Adrenal gland (tissue), 12 donors: ENCODE results near the gene TPSB2. TPM values are rescaled to one million over a fixed set of nuclear protein-coding genes. Genes with fewer than 3 reads are reported as not detected.

ENCODE experiments used
- DNase-seq, 7 donors: peaks; one replicate each; pipeline ENCODE4 v3.0.0-alpha.2; 2019 to 2020
- H3K27ac ChIP-seq, 5 donors: fragments of 200-600 bp; sonication (generic) in 4 of 5; 1 replicate in 3 of 5; 2 replicates in 2 of 5; pipeline versions ENCODE4 v1.5.1 to v1.8.0; 2016 to 2020; ENCODE audit warnings: mild to moderate bottlenecking in 1 of 5
- H3K27me3 ChIP-seq: fragments of 200-600 bp; 2 replicates; pipeline ENCODE4 v1.8.0; 2021
- H3K36me3 ChIP-seq, 2 donors: fragments of 200-600 bp; replicated peaks in 1 of 2; 1 replicate in 1 of 2; 2 replicates in 1 of 2; pipeline versions ENCODE4 v1.5.1 to v1.8.0; 2018 to 2022
- H3K4me1 ChIP-seq, 2 donors: fragments of 200-600 bp; replicated peaks in 1 of 2; 1 replicate in 1 of 2; 2 replicates in 1 of 2; pipeline versions ENCODE4 v1.5.1 to v1.8.0; 2018 to 2021
- H3K4me3 ChIP-seq, 4 donors: fragments of 200-600 bp; sonication (generic) in 3 of 4; one replicate each; pipeline ENCODE4 v1.5.1; 2016 to 2018
- H3K9me3 ChIP-seq, 3 donors: fragments of 200-600 bp; sonication (generic) in 1 of 3; replicated peaks in 1 of 3; 1 replicate in 2 of 3; 2 replicates in 1 of 3; pipeline versions ENCODE4 v1.5.1 to v1.8.0; 2016 to 2021
- POLR2A ChIP-seq, 2 donors: fragments of 450-650 bp; IDR thresholded peaks; one replicate each; pipeline ENCODE4 v1.6.1; 2017; ENCODE audit warnings: antibody characterized with exemption in 2 of 2, mild to moderate bottlenecking in 2 of 2, moderate library complexity in 1 of 2
- WGBS, 4 donors: extraction: QIAGEN DNeasy Blood & Tissue Kit in 2 of 4; methylation state at CpG; one replicate each; pipeline versions ENCODE4 v1.1.5 to v1.1.7; 2013 to 2017; 5-methylcytosine and 5-hydroxymethylcytosine counted together
- intact Hi-C, 2 donors: fragments of 100-400 bp; cut with DNase I; formaldehyde crosslinking; loops; one replicate each; pipeline versions ENCODE4 v1.14.1 to v1.15.0; 2022 to 2023
- polyA plus RNA-seq, 3 donors: library from polyadenylated mRNA; stranded (reverse); fragments of 200-250 nt in 2 of 3; fragments of 350-450 nt in 1 of 3; fragmentation: Illumina TruSeq in 1 of 3; extraction: RNeasy Lipid Tissue Mini Kit (QIAGEN cat#74804) in 1 of 3; gene quantifications; one replicate each; pipeline ENCODE4 v1.2.3, GENCODE V29; 2013 to 2014
- total RNA-seq, 9 donors: library from RNA; depleted of rRNA in 4 of 9; stranded (reverse); fragments of >200 nt in 4 of 9; fragments of 120-200 nt in 1 of 9; fragmentation: NEBNext Ultra II Directional in 1 of 9; extraction: Animal tissue kit (Norgen Biotek cat#: 25700) in 1 of 9; gene quantifications; one replicate each; pipeline versions ENCODE4 v1.1.0 to v1.2.4, GENCODE V29; 2013 to 2023
- TF ChIP-seq, protein P1 (sequence below), 6 experiments: fragments of 450-650 bp in 4 of 6; fragments of 200-600 bp in 2 of 6; sonication (generic) in 1 of 6; IDR thresholded peaks; 1 replicate in 5 of 6; 2 replicates in 1 of 6; pipeline versions ENCODE4 v1.5.1 to v1.8.0; 2016 to 2021; ENCODE audit warnings: antibody characterized with exemption in 6 of 6, mild to moderate bottlenecking in 2 of 6, moderate library complexity in 1 of 6
- donor health status: healthy with polysubstance abuse.
- donor health status: Bipolar disorder and iron deficiency.
- donor health status: DM: yes; HTN: yes; CAD: no.
- donor health status: DM: no; HTN: no; CAD: no.
- donor health status: DM: no; HTN: no; CAD: no.
- donor health status: DM: yes; HTN: yes; CAD: no.

The TPSB2 gene
- total and polyA plus RNA-seq, 12 donors: 0.32 to 6.6 (median 0.78) TPM; not detected in 5

DNA sequence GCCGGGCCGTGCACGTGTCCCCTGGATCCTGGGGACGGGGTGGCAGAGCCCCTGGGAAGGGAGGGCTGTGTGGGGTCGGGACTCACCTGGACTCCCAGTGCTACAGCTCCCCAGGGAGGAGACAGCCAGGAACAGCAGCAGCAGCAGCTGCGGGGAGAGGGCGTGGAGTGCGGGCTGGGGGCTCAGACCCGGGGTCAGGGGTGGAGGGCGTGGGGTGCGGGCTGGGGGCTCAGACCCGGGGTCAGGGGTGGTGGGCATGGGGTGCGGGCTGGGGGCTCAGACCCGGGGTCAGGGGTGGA, 46.5 kb upstream of the TPSB2 start:
- no peaks in the 10 kb centered on the region for H3K36me3 ChIP-seq
- TF ChIP-seq POLR2A (IDR thresholded peaks at IDR 0.05): no peak
- TF ChIP-seq, protein P1, sequence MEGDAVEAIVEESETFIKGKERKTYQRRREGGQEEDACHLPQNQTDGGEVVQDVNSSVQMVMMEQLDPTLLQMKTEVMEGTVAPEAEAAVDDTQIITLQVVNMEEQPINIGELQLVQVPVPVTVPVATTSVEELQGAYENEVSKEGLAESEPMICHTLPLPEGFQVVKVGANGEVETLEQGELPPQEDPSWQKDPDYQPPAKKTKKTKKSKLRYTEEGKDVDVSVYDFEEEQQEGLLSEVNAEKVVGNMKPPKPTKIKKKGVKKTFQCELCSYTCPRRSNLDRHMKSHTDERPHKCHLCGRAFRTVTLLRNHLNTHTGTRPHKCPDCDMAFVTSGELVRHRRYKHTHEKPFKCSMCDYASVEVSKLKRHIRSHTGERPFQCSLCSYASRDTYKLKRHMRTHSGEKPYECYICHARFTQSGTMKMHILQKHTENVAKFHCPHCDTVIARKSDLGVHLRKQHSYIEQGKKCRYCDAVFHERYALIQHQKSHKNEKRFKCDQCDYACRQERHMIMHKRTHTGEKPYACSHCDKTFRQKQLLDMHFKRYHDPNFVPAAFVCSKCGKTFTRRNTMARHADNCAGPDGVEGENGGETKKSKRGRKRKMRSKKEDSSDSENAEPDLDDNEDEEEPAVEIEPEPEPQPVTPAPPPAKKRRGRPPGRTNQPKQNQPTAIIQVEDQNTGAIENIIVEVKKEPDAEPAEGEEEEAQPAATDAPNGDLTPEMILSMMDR (IDR thresholded peaks at IDR 0.05): no peak
- peaks cover 14% of the 10 kb centered on the region for H3K27me3 ChIP-seq
- DNase-seq: no peak
- no peak overlapping the region for H3K27ac ChIP-seq
- WGBS, 4 donors: 71 to 87% (median 82%) methylated on average over 5 to 14 of the region's 14 CpGs; no CpG with 5 or more reads in 1 of the 4 donors
- H3K9me3 ChIP-seq: no peaks in the 10 kb centered on the region
- H3K4me3 ChIP-seq: no peak overlapping the region
- intact Hi-C loops: no loop called here
- H3K4me1 ChIP-seq: no peaks in the 10 kb centered on the region

DNA sequence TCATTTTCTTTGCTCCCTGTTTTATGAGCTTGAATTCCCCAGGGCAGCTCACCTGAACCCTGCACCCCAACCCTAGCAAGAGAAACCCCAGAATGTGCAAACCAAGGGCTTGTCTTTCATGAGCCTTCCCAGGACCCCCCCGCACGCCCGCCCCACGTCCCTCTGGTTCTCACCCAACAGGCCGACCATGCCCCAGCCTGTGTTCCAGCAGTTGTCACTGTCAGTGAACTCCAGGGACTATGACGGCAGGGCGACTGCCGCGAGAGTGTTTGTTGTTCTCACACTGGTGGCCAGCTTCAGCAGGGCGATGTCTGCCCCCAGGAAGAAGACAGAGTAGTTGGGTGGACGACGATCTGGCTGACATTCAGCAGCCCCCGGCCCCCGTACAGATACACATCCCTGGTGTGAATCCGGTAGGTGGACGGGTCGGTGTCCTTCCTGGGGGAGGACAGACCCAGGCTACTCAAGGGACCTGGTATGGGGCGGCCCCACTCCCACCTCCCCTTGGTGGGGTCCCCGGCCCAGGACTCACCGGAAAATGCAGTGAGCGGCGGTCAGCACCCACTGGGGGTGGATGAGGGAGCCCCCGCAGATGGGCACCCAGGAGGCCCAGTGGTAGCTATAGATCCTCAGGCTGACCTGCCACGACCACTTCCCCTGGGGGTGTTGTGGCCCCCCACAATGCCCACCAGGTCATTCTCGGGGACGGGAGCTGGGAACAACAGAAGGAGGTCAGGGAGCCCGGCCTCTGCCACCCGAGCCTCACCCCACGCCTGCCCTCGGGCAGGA, 46.0 kb upstream of the TPSB2 start:
- TF ChIP-seq, protein P1 (IDR thresholded peaks at IDR 0.05): no peak
- no peak for TF ChIP-seq POLR2A (IDR thresholded peaks at IDR 0.05)
- DNase-seq: no peak
- intact Hi-C loops: no loop called here
- Histone ChIP-seq H3K4me1 (no peaks in the 10 kb centered on the region), H3K27me3 (peaks cover 14% of the 10 kb centered on the region), H3K36me3 (no peaks in the 10 kb centered on the region), H3K9me3 (no peaks in the 10 kb centered on the region), H3K27ac (no peak overlapping the region), H3K4me3 (no peak overlapping the region)
- 50 to 67% (median 64%) methylated on average over 5 to 30 of the region's 30 CpGs for WGBS, 4 donors

DNA sequence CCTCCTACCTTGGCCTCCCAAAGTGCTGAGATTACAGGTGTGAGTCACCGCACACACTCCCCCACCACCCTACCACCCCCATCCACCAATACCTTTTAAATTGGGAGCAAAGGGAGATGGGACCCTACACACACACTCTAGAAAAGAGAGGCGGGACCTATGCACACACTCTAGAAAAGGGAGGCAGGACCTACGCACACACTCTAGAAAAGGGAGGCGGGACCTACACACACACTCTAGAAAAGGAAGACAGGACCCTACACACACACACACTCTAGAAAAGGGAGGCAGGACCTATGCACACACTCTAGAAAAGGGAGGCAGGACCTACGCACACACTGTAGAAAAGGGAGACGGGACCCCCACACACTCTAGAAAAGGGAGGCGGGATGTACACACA, 44.8 kb upstream of the TPSB2 start:
- H3K4me3 ChIP-seq: no peak overlapping the region
- H3K4me1 ChIP-seq: no peaks in the 10 kb centered on the region
- no peak for DNase-seq
- 81 to 92% (median 90%) methylated on average over 7 of the region's 7 CpGs for WGBS, 4 donors
- no peaks in the 10 kb centered on the region for H3K36me3 ChIP-seq
- H3K27me3 ChIP-seq: peaks cover 14% of the 10 kb centered on the region
- H3K27ac ChIP-seq: no peak overlapping the region
- TF ChIP-seq, protein P1 (IDR thresholded peaks at IDR 0.05): no peak
- no peak for TF ChIP-seq POLR2A (IDR thresholded peaks at IDR 0.05)
- intact Hi-C loops: no loop called here
- no peaks in the 10 kb centered on the region for H3K9me3 ChIP-seq

DNA sequence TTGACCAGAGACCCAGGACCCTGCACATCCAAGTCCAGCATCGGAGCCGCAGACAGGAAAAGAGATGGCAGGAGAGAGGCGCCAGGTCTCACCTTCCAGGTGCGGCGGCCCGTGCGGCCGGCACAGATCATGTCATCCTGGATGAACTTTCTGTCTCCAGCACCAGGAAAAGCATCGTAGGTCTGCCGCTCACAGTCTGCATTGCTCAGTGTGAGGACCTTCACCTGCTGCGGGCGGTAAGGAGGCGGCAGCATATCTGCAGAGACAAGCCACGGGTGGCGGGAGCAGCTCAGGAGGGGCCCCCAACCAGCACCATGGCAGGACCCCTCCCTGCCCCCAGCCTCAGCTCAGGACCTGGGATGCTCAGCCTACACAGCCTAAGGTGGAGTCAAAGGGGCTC, 43.8 kb upstream of the TPSB2 start:
- H3K4me3 ChIP-seq: no peak overlapping the region
- no peak for DNase-seq
- intact Hi-C loops: no loop called here
- no peaks in the 10 kb centered on the region for H3K9me3 ChIP-seq
- H3K27ac ChIP-seq: no peak overlapping the region
- 83 to 94% (median 92%) methylated on average over 6 to 15 of the region's 15 CpGs for WGBS, 4 donors
- H3K4me1 ChIP-seq: no peaks in the 10 kb centered on the region
- no peak for TF ChIP-seq POLR2A (IDR thresholded peaks at IDR 0.05)
- TF ChIP-seq, protein P1 (IDR thresholded peaks at IDR 0.05): no peak
- peaks cover 14% of the 10 kb centered on the region for H3K27me3 ChIP-seq
- H3K36me3 ChIP-seq: no peaks in the 10 kb centered on the region
